CD14-positive monocyte (primary cell): Measurements from ENCODE around the gene NACC1. TPM values are rescaled to one million over a fixed set of nuclear protein-coding genes. Genes with fewer than 3 reads are reported as not detected.

Experiments used
- DNase-seq, 3 donors: peaks; one replicate each; pipeline ENCODE4 v3.0.0-alpha.2; 2011 to 2022
- H2AFZ ChIP-seq: 2 replicates; pipeline ENCODE4 v1.6.0; 2012; ENCODE audit warnings: mild to moderate bottlenecking, low read depth, low read length, inconsistent platforms; ENCODE audit not compliant: insufficient read depth, poor library complexity, severe bottlenecking
- H3K27ac ChIP-seq, 2 donors: 1 replicate in 1 of 2; 2 replicates in 1 of 2; pipeline ENCODE4 v1.5.1; 2012 to 2013; ENCODE audit warnings: low read length in 2 of 2, control low read depth in 1 of 2, inconsistent platforms in 1 of 2, low read depth in 1 of 2, mild to moderate bottlenecking in 1 of 2
- H3K27me3 ChIP-seq, 2 donors: one replicate each; pipeline versions ENCODE4 v1.6.0 to v1.6.1; 2011 to 2013; ENCODE audit warnings: low read length in 2 of 2; ENCODE audit not compliant: control insufficient read depth in 2 of 2, insufficient read depth in 2 of 2
- H3K36me3 ChIP-seq, 2 donors: replicated peaks in 1 of 2; 1 replicate in 1 of 2; 2 replicates in 1 of 2; pipeline versions ENCODE4 v1.5.1 to v1.6.1; 2012 to 2013; ENCODE audit warnings: low read length in 2 of 2, control low read depth in 1 of 2, inconsistent platforms in 1 of 2, mild to moderate bottlenecking in 1 of 2; ENCODE audit not compliant: insufficient read depth in 2 of 2, control insufficient read depth in 1 of 2
- H3K4me1 ChIP-seq, 2 donors: 1 replicate in 1 of 2; 2 replicates in 1 of 2; pipeline versions ENCODE4 v1.5.1 to v1.6.1; 2012 to 2013; ENCODE audit warnings: low read length in 2 of 2, control low read depth in 1 of 2, inconsistent platforms in 1 of 2, mild to moderate bottlenecking in 1 of 2, moderate library complexity in 1 of 2; ENCODE audit not compliant: insufficient read depth in 2 of 2, control insufficient read depth in 1 of 2
- H3K4me2 ChIP-seq: replicated peaks from 2 replicates; pipeline ENCODE3; 2012; ENCODE audit warnings: low read length, moderate library complexity, mild to moderate bottlenecking; ENCODE audit not compliant: poor library complexity, severe bottlenecking; ENCODE audit errors: extremely low read depth
- H3K4me3 ChIP-seq, 3 experiments: fragments of 200-600 bp in 1 of 3; sonication (generic) in 1 of 3; replicated peaks in 1 of 3; 1 replicate in 2 of 3; 2 replicates in 1 of 3; pipeline ENCODE4 v1.5.1; 2011 to 2013; ENCODE audit warnings: low read length in 3 of 3, mild to moderate bottlenecking in 3 of 3, control low read depth in 2 of 3, low read depth in 2 of 3, inconsistent platforms in 1 of 3, moderate library complexity in 1 of 3
- H3K79me2 ChIP-seq: 2 replicates; pipeline ENCODE4 v1.6.0; 2012; ENCODE audit warnings: mild to moderate bottlenecking, control low read depth, inconsistent platforms, low read length, moderate library complexity; ENCODE audit not compliant: insufficient read depth
- H3K9ac ChIP-seq: 2 replicates; pipeline ENCODE4 v1.6.0; 2017; ENCODE audit warnings: low read length, mild to moderate bottlenecking; ENCODE audit not compliant: insufficient read depth, poor library complexity, severe bottlenecking
- H3K9me3 ChIP-seq, 2 donors: replicated peaks in 1 of 2; 1 replicate in 1 of 2; 2 replicates in 1 of 2; pipeline versions ENCODE4 v1.5.1 to v1.6.1; 2012 to 2013; ENCODE audit warnings: low read length in 2 of 2, control low read depth in 1 of 2; ENCODE audit not compliant: control insufficient read depth in 1 of 2, insufficient read depth in 1 of 2
- H4K20me1 ChIP-seq: 2 replicates; pipeline ENCODE4 v1.6.0; 2012; ENCODE audit warnings: mild to moderate bottlenecking, low read length, control low read depth, moderate library complexity; ENCODE audit not compliant: insufficient read depth
- H3K27ac Mint-ChIP-seq, 7 donors: one replicate each; pipeline ENCODE4 v1.8.0; 2020; ENCODE audit warnings: mild to moderate bottlenecking in 7 of 7, mixed read lengths in 7 of 7, moderate library complexity in 6 of 7, inconsistent platforms in 2 of 7
- H3K27me3 Mint-ChIP-seq, 3 donors: one replicate each; pipeline ENCODE4 v1.8.0; 2021 to 2022; ENCODE audit warnings: low read depth in 3 of 3, mild to moderate bottlenecking in 3 of 3, mixed read lengths in 3 of 3, moderate library complexity in 3 of 3, inconsistent platforms in 1 of 3
- H3K36me3 Mint-ChIP-seq, 2 donors: one replicate each; pipeline ENCODE4 v1.8.0; 2020; ENCODE audit warnings: mixed read lengths in 2 of 2, inconsistent platforms in 1 of 2, mild to moderate bottlenecking in 1 of 2
- H3K4me1 Mint-ChIP-seq: one replicate; pipeline ENCODE4 v1.8.0; 2020; ENCODE audit warnings: mild to moderate bottlenecking, mixed read lengths
- H3K4me3 Mint-ChIP-seq, 2 donors: one replicate each; pipeline ENCODE4 v1.8.0; 2020; ENCODE audit warnings: mild to moderate bottlenecking in 2 of 2, mixed read lengths in 2 of 2, moderate library complexity in 1 of 2
- H3K9me3 Mint-ChIP-seq, 7 donors: one replicate each; pipeline ENCODE4 v1.8.0; 2020 to 2022; ENCODE audit warnings: mixed read lengths in 7 of 7, mild to moderate bottlenecking in 6 of 7, moderate library complexity in 6 of 7, inconsistent platforms in 2 of 7
- CTCF ChIP-seq: fragments of 200-600 bp; IDR thresholded peaks from one replicate; pipeline ENCODE4 v1.8.0; 2022; ENCODE audit warnings: antibody characterized with exemption, mild to moderate bottlenecking
- WGBS: methylation state at CpG from one replicate; pipeline ENCODE4 v1.1.5; 2013; ENCODE audit warnings: missing lambda C conversion rate; ENCODE audit not compliant: insufficient coverage; 5-methylcytosine and 5-hydroxymethylcytosine counted together
- intact Hi-C, 2 donors: fragments of 100-400 bp; cut with micrococcal nuclease; formaldehyde crosslinking; loops; one replicate each; pipeline versions ENCODE4 v1.15.0 to v1.15.1; 2023
- polyA plus RNA-seq, 3 donors: library from polyadenylated mRNA; depleted of rRNA in 1 of 3; unstranded in 2 of 3; stranded (reverse) in 1 of 3; fragments of 300-500 nt in 2 of 3; fragments of >200 nt in 1 of 3; fragmentation: Illumina TruSeq in 2 of 3; gene quantifications; 1 replicate in 2 of 3; 2 replicates in 1 of 3; pipeline ENCODE4 v1.2.3, GENCODE V29; 2012 to 2021

NACC1 gene
- polyA plus RNA-seq, 3 donors, result 1.1 to 20.1 (median 2.2) TPM

DNA sequence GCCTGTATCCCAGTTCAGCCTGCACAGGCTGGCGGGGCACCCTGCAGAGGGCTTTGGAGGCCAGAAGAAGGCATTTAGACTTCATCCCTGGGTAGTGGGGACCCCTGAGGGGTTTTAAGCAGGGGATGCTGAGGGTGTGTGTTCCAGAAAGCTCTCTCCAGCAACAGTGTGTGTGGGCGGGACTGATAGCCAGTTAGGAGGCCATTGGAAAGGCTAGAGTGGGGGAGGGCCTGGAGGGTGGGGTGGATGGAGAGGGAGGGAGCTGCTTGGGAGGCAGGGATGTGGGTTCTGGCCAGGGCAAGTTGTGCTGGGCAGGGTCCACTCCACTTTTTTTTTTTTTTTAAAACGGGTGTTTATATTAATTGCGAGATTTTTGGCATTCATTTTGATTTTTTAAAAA, 43.7 kb upstream of the NACC1 start:
- Mint-ChIP-seq H3K4me3 (no peak overlapping the region), H3K27ac (no peak overlapping the region), H3K9me3 (no peaks in the 10 kb centered on the region), H3K36me3 (peaks cover 4 to 6% of the 10 kb centered on the region in 2 donors), H3K4me1 (peaks cover 8% of the 10 kb centered on the region), H3K27me3 (peaks cover 0 to 7% (median 1%) of the 10 kb centered on the region in 3 donors)
- Histone ChIP-seq H3K27me3 (no peaks in the 10 kb centered on the region), H3K9ac (no peak overlapping the region), H2AFZ (no peak overlapping the region), H3K79me2 (no peaks in the 10 kb centered on the region), H3K4me3 (no peak overlapping the region), H3K9me3 (no peaks in the 10 kb centered on the region), H3K36me3 (no peaks in the 10 kb centered on the region), H3K4me1 (peaks cover 5 to 9% of the 10 kb centered on the region in 2 donors), H4K20me1 (no peaks in the 10 kb centered on the region), H3K27ac (no peak overlapping the region), H3K4me2 (no peak overlapping the region)
- no peak for DNase-seq
- no peak for TF ChIP-seq CTCF
- 100% methylated on average over 2 of the region's 4 CpGs for WGBS
- intact Hi-C loops, result no loop called here

- Histone ChIP-seq H3K9me3 (no peaks in the 10 kb centered on the region), H2AFZ (no peak overlapping the region), H4K20me1 (no peaks in the 10 kb centered on the region), H3K4me2 (no peak overlapping the region), H3K36me3 (no peaks in the 10 kb centered on the region), H3K9ac (no peak overlapping the region), H3K4me1 (peaks cover 8 to 13% of the 10 kb centered on the region in 2 donors), H3K27me3 (no peaks in the 10 kb centered on the region), H3K27ac (no peak overlapping the region), H3K79me2 (no peaks in the 10 kb centered on the region), H3K4me3 (no peak overlapping the region)
- H3K4me1 Mint-ChIP-seq, result peaks cover 13% of the 10 kb centered on the region
- intact Hi-C loops, result no loop called here
- peaks cover 4 to 6% of the 10 kb centered on the region in 2 donors for H3K36me3 Mint-ChIP-seq
- no peak overlapping the region for H3K4me3 Mint-ChIP-seq
- no peaks in the 10 kb centered on the region for H3K9me3 Mint-ChIP-seq
- H3K27me3 Mint-ChIP-seq, result peaks cover 0 to 4% (median 3%) of the 10 kb centered on the region in 3 donors
- H3K27ac Mint-ChIP-seq, result no peak overlapping the region
- no peak for DNase-seq
- WGBS, result 95% methylated on average over 8 of the region's 8 CpGs
- no peak for TF ChIP-seq CTCF
Observed at GRCh38 chr19:13076320-13076719, 41.7 kb upstream of the NACC1 start.
